Stimulated activated CD8-positive, alpha-beta memory T cell treated with anti-CD3 and anti-CD28 coated beads, Interleukin-7, amount 100 ng/mL, for 24 hours (primary cell): ENCODE measurements around the gene FGF14.

ENCODE experiments used
- DNase-seq: peaks from one replicate; pipeline ENCODE4 v3.0.0-alpha.2; 2020; ENCODE audit warnings: low read depth

Gene FGF14

DNA sequence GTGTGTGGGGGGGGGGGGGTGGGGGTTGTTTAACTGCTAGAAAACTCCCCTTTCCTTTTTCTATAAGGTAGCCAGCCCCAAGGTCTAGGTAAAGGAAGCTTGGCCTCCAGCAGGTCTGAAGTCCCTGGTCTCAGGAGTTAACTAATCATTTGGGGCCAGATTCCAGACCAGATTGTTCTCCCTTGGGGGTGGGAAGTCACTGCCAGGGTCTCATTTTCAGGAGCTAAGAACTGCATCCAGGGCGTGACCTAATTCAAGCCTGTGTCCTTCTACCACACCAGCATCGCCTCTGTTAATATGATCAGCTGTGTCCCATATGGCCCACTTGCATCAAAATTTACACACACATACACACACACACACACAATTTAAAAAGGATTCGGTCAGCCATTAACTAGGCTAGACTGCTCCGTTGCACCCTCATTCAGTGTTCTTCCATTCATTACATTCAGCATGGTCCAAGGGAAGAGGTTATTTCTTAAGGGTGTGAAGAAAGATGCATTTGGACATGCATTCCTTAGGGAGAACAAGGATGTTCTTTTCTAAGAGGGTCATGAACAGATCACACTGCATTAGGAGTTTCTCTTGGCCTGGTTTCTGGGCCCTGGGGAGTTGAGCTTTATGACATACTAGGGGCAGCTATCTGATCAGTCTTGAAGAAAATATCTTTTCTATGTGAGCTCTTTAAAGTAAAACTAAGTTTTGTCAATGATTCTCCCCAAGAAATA lies 91.0 kb downstream of the FGF14 start:
- no peak for DNase-seq

GRCh38 chr13:102309110-102309509 lies 92.7 kb downstream of the FGF14 start:
- DNase-seq = no peak

- DNase-seq = no peak
These were observed 99.3 kb downstream of the FGF14 start for GRCh38 chr13:102302534-102302933.

GRCh38 chr13:102300379-102300778 lies 101.5 kb downstream of the FGF14 start:
- no peak for DNase-seq

DNA sequence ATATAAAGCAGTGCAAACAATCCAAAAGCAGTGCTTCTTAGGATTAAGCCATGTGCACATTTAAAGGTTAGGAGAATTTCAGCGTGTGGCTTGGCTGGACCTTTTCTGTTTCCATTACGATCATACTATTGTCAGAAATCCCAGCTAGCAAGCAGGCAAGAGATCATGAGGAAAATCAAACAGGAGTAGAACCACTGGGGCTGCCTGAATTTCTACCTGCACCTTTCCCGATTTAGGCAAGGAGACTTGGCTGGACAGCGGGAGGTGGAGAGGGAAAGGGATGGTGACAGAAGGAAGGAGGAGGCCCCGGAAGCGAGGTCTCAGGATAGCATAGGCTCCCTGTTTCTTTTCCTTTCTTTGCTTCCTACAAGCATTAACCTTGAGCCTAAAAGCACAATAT lies 102.5 kb downstream of the FGF14 start:
- DNase-seq = no peak

DNA sequence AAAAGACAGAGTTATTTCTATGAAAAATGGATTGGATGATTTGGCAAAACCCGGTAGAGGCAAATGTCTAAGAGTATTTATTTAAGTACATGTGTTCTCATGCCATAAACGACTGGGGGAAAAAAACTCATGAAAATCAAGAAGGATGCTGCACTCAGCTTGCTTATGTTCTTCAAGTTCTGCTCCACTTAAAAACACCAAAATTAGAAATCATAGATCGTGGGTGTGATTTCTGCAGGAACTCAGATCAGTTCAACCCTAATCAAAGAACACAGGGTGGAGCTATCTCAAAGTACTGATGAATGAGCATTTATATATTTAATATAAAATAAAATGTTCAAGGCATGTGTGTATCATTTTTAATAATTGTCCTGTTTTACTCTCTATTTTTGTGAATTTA lies 103.8 kb downstream of the FGF14 start:
- DNase-seq = no peak

- no peak for DNase-seq
These were observed 106.4 kb downstream of the FGF14 start for GRCh38 chr13:102295316-102296048.

DNA sequence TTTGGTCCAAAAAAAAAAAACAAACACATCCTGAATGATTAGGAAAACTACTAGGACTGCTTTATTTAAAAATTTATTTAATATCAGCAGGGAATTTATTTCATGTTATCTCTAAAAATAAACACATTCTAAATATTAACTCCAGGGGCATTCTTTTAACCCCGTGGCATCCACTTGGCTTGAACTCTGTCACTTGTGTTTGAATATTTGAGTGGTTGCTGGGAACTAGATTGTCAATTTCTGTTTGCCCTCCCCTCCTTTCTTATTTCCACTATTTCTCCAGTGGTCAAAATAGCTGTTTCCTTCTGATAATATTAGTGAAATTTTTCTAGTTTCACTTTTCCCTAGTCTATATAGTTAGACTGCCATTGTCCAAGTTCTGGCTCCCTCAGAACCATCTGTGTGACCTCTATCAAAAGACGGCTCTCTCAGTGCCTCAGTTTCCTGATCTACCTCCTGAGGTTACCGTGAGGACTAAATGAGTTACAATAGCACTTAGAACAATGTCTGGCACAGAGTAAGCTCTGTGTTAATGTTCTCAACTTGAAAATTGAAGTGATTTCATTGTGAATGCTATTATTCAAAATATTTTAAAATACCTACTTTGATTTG lies 107.3 kb downstream of the FGF14 start:
- DNase-seq = no peak

DNA sequence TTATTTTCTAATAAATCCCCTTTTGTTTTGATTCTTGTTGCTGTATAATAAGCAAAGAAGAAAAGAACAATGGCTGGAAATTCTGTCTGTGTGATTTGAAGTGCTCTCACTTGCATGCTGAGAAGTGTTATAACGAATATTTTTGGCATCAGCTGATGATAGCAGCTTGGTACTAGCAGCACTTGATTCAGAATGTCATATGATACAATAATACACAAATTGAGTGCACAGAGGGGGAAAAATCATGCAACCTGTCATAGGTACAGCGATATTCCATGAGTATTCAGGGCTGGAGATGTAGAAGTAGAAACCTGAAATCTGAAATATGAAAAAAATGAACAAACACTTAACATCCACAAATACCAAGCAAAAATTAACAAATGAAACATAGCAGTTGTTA lies 108.1 kb downstream of the FGF14 start:
- DNase-seq = no peak

GRCh38 chr13:102291587-102292218 lies 110.1 kb downstream of the FGF14 start:
- no peak for DNase-seq

- DNase-seq = no peak
These were observed 112.2 kb downstream of the FGF14 start for GRCh38 chr13:102289606-102290005.

- no peak for DNase-seq
These were observed 115.5 kb downstream of the FGF14 start for GRCh38 chr13:102286326-102286725.

DNA sequence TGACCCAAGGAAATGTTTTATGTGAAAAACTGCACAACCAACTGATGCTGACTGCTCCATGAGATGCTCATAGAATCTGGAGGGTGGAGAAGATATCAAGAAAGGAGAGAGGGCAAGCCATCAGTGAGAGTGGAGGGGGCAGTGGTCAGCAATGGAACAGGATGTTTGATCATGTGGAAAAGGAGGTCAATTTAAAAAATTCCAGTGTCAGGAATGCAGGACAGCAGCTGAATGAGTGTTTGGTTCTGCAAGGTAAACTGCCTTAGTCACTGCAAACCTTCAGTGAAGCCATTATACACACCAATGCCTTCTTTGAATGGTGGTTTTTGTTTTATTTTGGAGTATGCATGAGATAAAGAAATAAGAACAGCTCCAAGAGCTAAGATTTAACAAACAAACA lies 121.5 kb downstream of the FGF14 start:
- no peak for DNase-seq

DNA sequence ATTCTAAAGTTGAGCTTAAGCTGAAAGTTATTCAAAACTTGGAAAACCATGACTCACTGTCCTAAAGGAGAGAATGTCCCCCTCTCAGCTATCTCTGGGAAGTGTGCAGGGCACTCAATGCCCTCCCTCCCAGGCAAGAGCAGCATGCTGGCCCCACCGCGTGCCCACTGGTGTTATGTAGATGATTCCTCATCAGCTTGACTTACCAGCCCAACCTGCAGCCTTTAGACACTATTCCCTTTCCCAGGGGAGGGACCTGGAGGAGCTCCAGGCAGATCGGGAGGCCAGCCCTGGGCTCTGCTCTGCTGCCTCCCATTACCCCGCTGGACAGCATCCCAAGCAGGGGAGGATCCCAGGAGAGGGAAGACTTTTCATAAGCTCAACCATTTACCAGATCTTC lies 124.6 kb downstream of the FGF14 start:
- DNase-seq = no peak

DNA sequence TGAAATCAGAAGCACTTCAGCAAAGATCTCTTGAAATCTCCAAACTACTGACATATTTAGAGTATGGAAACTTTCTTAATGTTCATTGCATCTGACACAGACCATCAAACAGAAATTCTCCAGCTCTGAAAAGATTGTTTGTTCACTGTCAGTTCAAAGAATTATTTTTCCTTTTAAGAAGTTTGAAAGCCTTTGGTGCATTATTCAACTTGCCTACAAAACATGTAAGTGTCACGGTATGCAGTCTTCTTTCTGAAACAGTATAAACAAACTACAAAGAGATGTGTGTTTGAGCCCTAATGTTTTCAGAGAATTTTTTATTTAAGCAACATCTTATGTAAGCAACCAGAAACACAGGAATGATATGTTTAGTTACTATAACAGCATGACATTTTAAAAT lies 125.4 kb downstream of the FGF14 start:
- no peak for DNase-seq

- no peak for DNase-seq
These were observed 125.9 kb downstream of the FGF14 start for GRCh38 chr13:102275969-102276368.

DNA sequence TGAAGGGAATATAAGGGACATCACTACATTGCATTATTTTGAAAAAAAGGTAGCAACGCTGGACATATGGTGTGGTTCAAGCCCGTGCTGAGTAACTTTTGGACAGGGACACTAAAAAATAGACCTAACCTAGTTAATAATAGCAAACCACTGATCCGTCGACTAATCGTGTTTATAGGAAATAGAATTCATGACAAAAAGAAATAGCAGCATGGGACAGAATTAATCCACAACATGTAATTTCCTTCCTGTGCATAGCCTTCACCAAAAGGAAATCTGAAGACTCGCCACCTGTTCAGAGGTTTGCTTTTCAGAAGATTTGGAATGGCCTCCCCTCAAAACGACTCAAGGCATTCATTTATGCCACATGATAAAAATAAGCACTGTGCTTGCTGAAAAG lies 128.7 kb downstream of the FGF14 start:
- DNase-seq = no peak

- no peak for DNase-seq
These were observed 134.7 kb downstream of the FGF14 start for GRCh38 chr13:102267191-102267590.

GRCh38 chr13:102261809-102262208 lies 140.0 kb downstream of the FGF14 start:
- no peak for DNase-seq

DNA sequence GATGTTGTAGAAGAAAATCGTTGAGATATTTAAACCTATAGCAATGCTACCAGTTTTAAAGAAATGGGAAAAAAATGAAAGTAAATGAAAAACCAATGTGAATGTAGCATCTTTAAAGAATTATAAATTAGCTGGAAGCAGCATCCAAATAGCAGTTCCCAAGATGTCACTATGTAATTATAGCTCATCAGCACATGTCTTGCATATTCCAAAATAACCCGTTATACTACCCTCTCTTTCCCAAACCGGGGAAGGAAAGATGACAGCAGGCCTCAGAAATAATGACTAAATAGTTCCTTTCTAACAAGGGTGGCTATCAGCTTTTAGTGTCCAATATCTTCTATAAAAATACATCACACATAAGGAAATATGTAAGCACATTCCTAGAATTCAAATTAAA lies 140.5 kb downstream of the FGF14 start:
- no peak for DNase-seq

GRCh38 chr13:102260256-102260655 lies 141.6 kb downstream of the FGF14 start:
- DNase-seq = no peak

DNA sequence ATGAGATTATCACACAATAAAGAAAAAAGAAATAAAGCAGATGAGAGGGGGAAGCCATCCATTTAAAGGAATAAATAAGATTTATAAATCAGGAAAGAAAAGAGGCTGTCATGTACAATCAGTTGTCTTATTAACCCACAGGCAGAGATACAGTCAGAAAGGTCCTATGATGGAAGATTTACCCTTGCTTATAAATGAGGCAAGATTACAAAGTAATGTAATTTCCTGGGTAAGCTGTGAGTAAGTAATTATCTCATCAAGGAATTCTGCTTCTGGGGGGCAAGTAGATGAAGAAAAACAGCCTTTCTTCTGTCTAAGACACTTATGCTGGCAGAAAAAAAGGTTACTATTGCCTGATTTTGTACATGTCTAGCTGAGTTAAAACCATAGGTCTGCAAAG lies 146.4 kb downstream of the FGF14 start:
- no peak for DNase-seq

DNA sequence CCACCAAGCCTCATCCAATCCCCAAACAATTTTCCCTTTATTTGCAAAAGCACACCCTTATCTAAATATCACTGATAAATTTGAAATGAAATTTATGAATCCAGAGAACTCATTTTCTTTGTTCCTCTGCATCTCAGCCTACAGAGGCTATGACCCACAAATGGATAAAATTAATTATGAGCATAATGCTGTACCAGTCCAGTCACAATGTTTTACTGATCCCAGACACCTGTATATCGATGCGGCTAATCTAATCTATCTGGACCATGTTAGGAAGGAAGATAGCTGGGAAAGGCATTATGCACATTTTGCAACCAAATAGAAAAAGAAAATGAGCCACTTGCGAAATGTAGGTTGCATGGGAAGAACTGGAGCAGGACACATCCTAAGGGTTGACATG lies 150.0 kb downstream of the FGF14 start:
- no peak for DNase-seq
